ENCODE results near the gene ZNF385B. TPM values are rescaled to one million over a fixed set of nuclear protein-coding genes. Genes with fewer than 3 reads are reported as not detected.

The ZNF385B gene
- polyA plus RNA-seq, 1 donor (not counting 4 experiments of a cell fraction or from before 2014, with no cell fraction given) = 0.17 TPM

DNA sequence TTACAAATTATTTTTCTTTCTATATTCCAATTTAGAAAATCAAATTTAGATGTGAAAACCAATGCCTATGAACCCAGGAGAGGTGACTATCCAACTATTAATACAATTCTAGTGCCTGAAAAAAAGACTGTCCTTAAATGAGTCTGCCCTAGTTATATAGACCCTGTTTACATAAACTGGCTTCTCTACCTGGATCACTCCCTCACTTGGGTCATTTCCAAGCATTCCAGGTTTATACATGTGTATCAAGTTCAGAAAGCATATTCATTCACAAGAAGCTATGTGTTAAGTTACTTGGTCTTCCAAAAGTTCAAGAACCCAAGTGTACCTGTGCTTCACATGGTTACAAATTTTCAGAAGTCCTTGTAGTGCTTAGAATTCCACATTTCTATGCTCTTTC is 8.3 kb downstream of the ZNF385B start:
- Histone ChIP-seq H3K27ac (ENCODE audit: control insufficient read depth, insufficient read depth, low read length) (no peak overlapping the region), H3K4me3 (ENCODE audit: control insufficient read depth in 2 of 3, extremely low read depth in 1 of 3, insufficient read depth in 2 of 3, low read depth in 1 of 3, low read length in 3 of 3) (no peak overlapping the region), H3K9ac (ENCODE audit: control insufficient read depth, extremely low read depth, insufficient read depth, low read length) (no peak overlapping the region), H3K4me2 (ENCODE audit: control insufficient read depth, extremely low read depth, insufficient read depth, low read depth, low read length) (no peak overlapping the region), H3K9me3 (ENCODE audit: control insufficient read depth, low read depth, low read length) (no peaks in the 10 kb centered on the region), H2AFZ (ENCODE audit: control insufficient read depth, low read length) (no peak overlapping the region), H3K36me3 (ENCODE audit: control insufficient read depth in 2 of 2, extremely low read depth in 1 of 2, insufficient read depth in 2 of 2, low read length in 2 of 2) (no peaks in the 10 kb centered on the region), H3K9me1 (ENCODE audit: control insufficient read depth, extremely low read depth, insufficient read depth, low read length) (no peaks in the 10 kb centered on the region), H3K4me1 (ENCODE audit: control insufficient read depth, extremely low read depth, insufficient read depth, low read length) (no peaks in the 10 kb centered on the region), H4K20me1 (ENCODE audit: control insufficient read depth, extremely low read depth, insufficient read depth, low read length) (no peaks in the 10 kb centered on the region), H3K27me3 (ENCODE audit: control insufficient read depth, extremely low read depth, insufficient read depth, low read length) (no peaks in the 10 kb centered on the region), H3K79me2 (ENCODE audit: control insufficient read depth, insufficient read depth, low read length) (no peaks in the 10 kb centered on the region)
- dilution Hi-C loops (cut with MboI; ENCODE audit: extremely low pct_ligation_motif_present, low sequenced_read_pairs) = no loop called here
- TF ChIP-seq EZH2 (IDR thresholded peaks at IDR 0.05; ENCODE audit: low read length) (no peak), CTCF (optimal IDR thresholded peaks at IDR 0.05 in 1 of 3, IDR thresholded peaks at IDR 0.05 in 1 of 3, conservative IDR thresholded peaks at IDR 0.05 in 1 of 3; ENCODE audit: extremely low read depth in 1 of 3, insufficient read depth in 2 of 3, low read length in 3 of 3) (no peak)
- no peak for DNase-seq (ENCODE audit: low read depth, low spot score)
- no peak for FAIRE-seq

- H3K9ac ChIP-seq (ENCODE audit: control insufficient read depth, extremely low read depth, insufficient read depth, low read length) = no peak overlapping the region
- H3K9me1 ChIP-seq (ENCODE audit: control insufficient read depth, extremely low read depth, insufficient read depth, low read length) = no peaks in the 10 kb centered on the region
- H3K4me2 ChIP-seq (ENCODE audit: control insufficient read depth, extremely low read depth, insufficient read depth, low read depth, low read length) = no peak overlapping the region
- H3K36me3 ChIP-seq (ENCODE audit: control insufficient read depth in 2 of 2, extremely low read depth in 1 of 2, insufficient read depth in 2 of 2, low read length in 2 of 2) = no peaks in the 10 kb centered on the region
- DNase-seq (ENCODE audit: low read depth, low spot score) (no peak), FAIRE-seq (peak; percentile 17)
- no peaks in the 10 kb centered on the region for H3K9me3 ChIP-seq (ENCODE audit: control insufficient read depth, low read depth, low read length)
- dilution Hi-C loops (cut with MboI; ENCODE audit: extremely low pct_ligation_motif_present, low sequenced_read_pairs) = no loop called here
- H3K27ac ChIP-seq (ENCODE audit: control insufficient read depth, insufficient read depth, low read length) = no peak overlapping the region
- no peak overlapping the region for H3K4me3 ChIP-seq (ENCODE audit: control insufficient read depth in 2 of 3, extremely low read depth in 1 of 3, insufficient read depth in 2 of 3, low read depth in 1 of 3, low read length in 3 of 3)
- TF ChIP-seq CTCF (optimal IDR thresholded peaks at IDR 0.05 in 1 of 3, IDR thresholded peaks at IDR 0.05 in 1 of 3, conservative IDR thresholded peaks at IDR 0.05 in 1 of 3; ENCODE audit: extremely low read depth in 1 of 3, insufficient read depth in 2 of 3, low read length in 3 of 3) (peak; percentile 30 to 46 (median 34)), EZH2 (IDR thresholded peaks at IDR 0.05; ENCODE audit: low read length) (no peak)
- H2AFZ ChIP-seq (ENCODE audit: control insufficient read depth, low read length) = no peak overlapping the region
- no peaks in the 10 kb centered on the region for H3K4me1 ChIP-seq (ENCODE audit: control insufficient read depth, extremely low read depth, insufficient read depth, low read length)
- H4K20me1 ChIP-seq (ENCODE audit: control insufficient read depth, extremely low read depth, insufficient read depth, low read length) = no peaks in the 10 kb centered on the region
- no peaks in the 10 kb centered on the region for H3K27me3 ChIP-seq (ENCODE audit: control insufficient read depth, extremely low read depth, insufficient read depth, low read length)
- H3K79me2 ChIP-seq (ENCODE audit: control insufficient read depth, insufficient read depth, low read length) = no peaks in the 10 kb centered on the region
Observed at GRCh38 chr2:179850188-179850587, 11.2 kb downstream of the ZNF385B start.
